Measurements from ENCODE around the gene USP48. TPM values are rescaled to one million over a fixed set of nuclear protein-coding genes. Genes with fewer than 3 reads are reported as not detected.

The USP48 gene
- total RNA-seq, 1 experiment from 2014 or later, result 84.8 TPM

DNA sequence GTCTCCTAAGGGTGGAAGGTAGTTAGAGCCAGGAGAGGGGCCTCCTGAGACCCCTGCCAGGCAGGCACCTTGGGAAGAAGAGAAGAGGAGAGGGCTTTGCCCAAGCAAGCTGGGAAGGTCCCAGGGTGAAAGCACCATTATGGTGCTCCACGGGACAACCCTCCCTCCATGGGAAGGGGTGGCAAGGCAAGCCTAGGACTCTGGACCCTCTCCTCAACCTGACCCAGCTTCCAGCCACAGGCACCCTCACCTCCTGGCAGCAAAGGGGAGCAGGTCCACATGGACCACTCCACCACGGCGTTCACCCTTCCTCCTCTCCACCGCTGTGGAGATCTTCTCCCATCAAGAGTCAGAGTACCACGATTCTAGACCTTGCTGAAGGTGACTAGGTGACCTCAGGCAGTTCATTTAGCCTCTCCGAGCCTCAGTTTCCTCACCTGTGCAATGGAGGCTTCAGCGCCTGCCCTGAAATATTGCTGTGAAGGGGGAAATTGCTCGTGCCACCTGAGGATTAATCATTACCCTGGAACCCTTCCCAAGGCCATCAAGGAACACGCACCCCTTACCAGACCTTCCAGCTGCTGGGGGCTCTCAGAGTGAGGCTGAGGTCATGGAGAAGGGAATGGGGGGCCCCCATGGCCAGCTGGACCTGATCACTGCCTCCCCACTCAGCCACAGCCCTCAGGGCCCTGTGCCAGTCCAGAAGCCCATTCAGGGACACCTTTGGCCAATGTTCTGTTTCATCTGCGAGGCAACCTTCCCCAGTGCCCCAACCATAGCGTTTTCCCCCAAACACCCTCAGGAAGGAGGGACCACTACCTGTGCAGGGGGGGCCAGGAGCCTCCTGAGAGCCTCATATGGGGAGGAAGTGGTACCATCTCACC is 115.4 kb downstream of the USP48 start:
- no peaks in the 10 kb centered on the region; the same call in 1 of the 2 replicates for H3K27me3 ChIP-seq (ENCODE audit: insufficient read depth, low read length)
- H3K56ac ChIP-seq (ENCODE audit: insufficient read length, low read depth, low read length), result no peak overlapping the region
- no peak overlapping the region for H3K27ac ChIP-seq (ENCODE audit: insufficient read length, low read depth, low read length)
- H2BK12ac ChIP-seq (ENCODE audit: insufficient read length, low read depth, low read length), result no peak overlapping the region
- H3K23ac ChIP-seq (ENCODE audit: insufficient read length, low read depth, low read length), result no peak overlapping the region
- H2BK20ac ChIP-seq (ENCODE audit: low read depth, low read length, poor library complexity, severe bottlenecking), result no peak overlapping the region
- no peak overlapping the region for H2AK5ac ChIP-seq (ENCODE audit: insufficient read length, low read length)
- no peak overlapping the region for H4K91ac ChIP-seq (ENCODE audit: insufficient read length, low read depth, low read length)
- H2BK5ac ChIP-seq (ENCODE audit: insufficient read length, low read length), result no peak overlapping the region
- no peaks in the 10 kb centered on the region for H4K20me1 ChIP-seq (ENCODE audit: control insufficient read depth, insufficient read depth, insufficient read length)
- no peak overlapping the region for H3K9ac ChIP-seq (ENCODE audit: extremely low read depth, insufficient read length, low read length)
- peaks cover 35 to 53% of the 10 kb centered on the region in 2 experiments for H3K4me1 Mint-ChIP-seq
- no peaks in the 10 kb centered on the region for H3K9me3 ChIP-seq (ENCODE audit: control insufficient read depth, low read depth, low read length)
- no peak overlapping the region for H2BK120ac ChIP-seq (ENCODE audit: low read depth, low read length, poor library complexity, severe bottlenecking)
- no peak overlapping the region for H4K8ac ChIP-seq (replicated peaks; ENCODE audit: insufficient read length, low read depth, low read length)
- H3K4me3 Mint-ChIP-seq, result peak overlapping the region; percentile 48 to 65; a peak in 2 of 5 replicates
- H3K4me2 ChIP-seq (ENCODE audit: insufficient read depth, insufficient read length, low read length), result no peak overlapping the region
- no peak overlapping the region for H2BK15ac ChIP-seq (ENCODE audit: low read depth, low read length)
- no peak for DNase-seq
- H3K79me1 ChIP-seq (ENCODE audit: insufficient read depth, low read depth, low read length, poor library complexity, severe bottlenecking), result no peaks in the 10 kb centered on the region
- H3K18ac ChIP-seq (ENCODE audit: insufficient read length, low read depth, low read length), result no peak overlapping the region
- H3K36me3 Mint-ChIP-seq (ENCODE audit: insufficient read depth in 1 of 3, low read depth in 3 of 3), result no peaks in the 10 kb centered on the region; a peak in 1 of 7 replicates
- no peak overlapping the region for H3T11ph ChIP-seq (ENCODE audit: low read length)
- H3K4ac ChIP-seq (ENCODE audit: low read depth, low read length), result no peak overlapping the region
- no peaks in the 10 kb centered on the region for H3K9me3 Mint-ChIP-seq
- no CpG with 5 or more reads among the region's 11 CpGs for WGBS (ENCODE audit: extremely low coverage, insufficient read length, low lambda C conversion rate)
- H3K14ac ChIP-seq (ENCODE audit: insufficient read depth, low read length), result no peak overlapping the region
- TF ChIP-seq, protein P1, sequence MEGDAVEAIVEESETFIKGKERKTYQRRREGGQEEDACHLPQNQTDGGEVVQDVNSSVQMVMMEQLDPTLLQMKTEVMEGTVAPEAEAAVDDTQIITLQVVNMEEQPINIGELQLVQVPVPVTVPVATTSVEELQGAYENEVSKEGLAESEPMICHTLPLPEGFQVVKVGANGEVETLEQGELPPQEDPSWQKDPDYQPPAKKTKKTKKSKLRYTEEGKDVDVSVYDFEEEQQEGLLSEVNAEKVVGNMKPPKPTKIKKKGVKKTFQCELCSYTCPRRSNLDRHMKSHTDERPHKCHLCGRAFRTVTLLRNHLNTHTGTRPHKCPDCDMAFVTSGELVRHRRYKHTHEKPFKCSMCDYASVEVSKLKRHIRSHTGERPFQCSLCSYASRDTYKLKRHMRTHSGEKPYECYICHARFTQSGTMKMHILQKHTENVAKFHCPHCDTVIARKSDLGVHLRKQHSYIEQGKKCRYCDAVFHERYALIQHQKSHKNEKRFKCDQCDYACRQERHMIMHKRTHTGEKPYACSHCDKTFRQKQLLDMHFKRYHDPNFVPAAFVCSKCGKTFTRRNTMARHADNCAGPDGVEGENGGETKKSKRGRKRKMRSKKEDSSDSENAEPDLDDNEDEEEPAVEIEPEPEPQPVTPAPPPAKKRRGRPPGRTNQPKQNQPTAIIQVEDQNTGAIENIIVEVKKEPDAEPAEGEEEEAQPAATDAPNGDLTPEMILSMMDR (conservative IDR thresholded peaks at IDR 0.05), result no peak
- H4K5ac ChIP-seq (ENCODE audit: insufficient read length, low read depth, low read length), result no peak overlapping the region
- H3K4me1 ChIP-seq (ENCODE audit: insufficient read depth, low read length), result no peaks in the 10 kb centered on the region; the same call in 1 of the 2 replicates
- no peak overlapping the region for H2AFZ ChIP-seq (ENCODE audit: low read length)
- peaks cover 28% of the 10 kb centered on the region for H3K27me3 Mint-ChIP-seq (ENCODE audit: low read depth)
- peak overlapping the region in 1 of 3 experiments; percentile 89; a peak in 1 of 7 replicates for H3K27ac Mint-ChIP-seq
- H3K79me2 ChIP-seq (ENCODE audit: insufficient read depth, low read length), result no peaks in the 10 kb centered on the region
- H3K23me2 ChIP-seq (ENCODE audit: insufficient read length, low read depth, low read length, poor library complexity, severe bottlenecking), result peaks cover 14% of the 10 kb centered on the region
